Muscle of back (tissue), 11 donors: ENCODE data around the gene HOGA1. TPM values are rescaled to one million over a fixed set of nuclear protein-coding genes. Genes with fewer than 3 reads are reported as not detected.
A peak's percentile ranks its signal among the peaks of the same experiment; 100 is the strongest.
"Not testable (repeated sequence)": the region's sequence is repeated elsewhere in the genome, so short reads cannot be mapped to it uniquely, and the experiment has no call there.

Experiments
- DNase-seq, 3 donors: peaks; one replicate each; pipeline versions ENCODE4 v3.0.0 to v3.0.0-alpha.2; 2013
- polyA plus RNA-seq, 10 donors: library from polyadenylated mRNA; unstranded; fragments of 120-200 nt; gene quantifications; one replicate each; pipeline ENCODE4 v1.2.1, GENCODE V29; 2013; ENCODE audit not compliant: insufficient read length in 10 of 10

HOGA1 gene
- polyA plus RNA-seq, 10 donors = 0.34 to 1.6 (median 0.80) TPM

GRCh38 chr10:97648562-97649404 is 64.6 kb downstream of the HOGA1 start:
- peak; percentile 17 to 90 (median 47) for DNase-seq

DNA sequence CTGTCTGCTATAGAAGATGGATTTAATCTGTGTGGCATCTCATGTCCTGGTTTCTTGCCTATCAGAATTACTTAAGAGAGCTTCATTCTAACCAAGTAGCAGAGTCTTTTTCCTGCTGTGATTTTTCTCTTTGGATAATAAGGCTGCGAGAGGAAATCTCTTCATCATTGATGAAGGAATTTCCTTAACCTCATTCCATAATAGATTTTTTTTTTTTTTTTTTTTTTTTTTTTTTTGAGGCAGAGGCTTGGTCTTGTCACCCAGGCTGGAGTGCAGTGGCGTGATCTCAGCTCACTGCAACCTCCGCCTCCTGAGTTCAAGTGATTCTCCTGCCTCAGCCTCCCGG is 65.2 kb downstream of the HOGA1 start:
- not testable (repeated sequence) for DNase-seq

- DNase-seq = peak in 1 of 3 donors; percentile 19
Observed at GRCh38 chr10:97650726-97651125, 66.5 kb downstream of the HOGA1 start.

DNA sequence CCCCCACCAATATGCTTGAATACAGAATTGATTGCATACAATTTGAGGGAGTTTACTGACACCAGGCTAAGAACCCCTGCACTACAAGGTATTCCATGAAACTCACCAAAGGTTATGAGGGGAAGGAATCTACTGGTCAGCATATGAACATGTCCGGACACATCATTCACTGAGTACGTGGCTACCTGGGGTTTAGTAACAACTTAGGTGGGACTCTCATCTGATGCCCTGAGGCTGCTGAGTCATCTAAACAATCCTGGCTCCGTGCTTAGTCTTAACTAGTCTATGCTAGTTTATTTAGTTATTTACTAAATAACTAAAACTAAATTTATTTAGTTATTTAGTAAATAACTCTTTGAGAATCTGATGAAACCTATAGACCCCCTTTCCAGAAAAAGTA is 67.6 kb downstream of the HOGA1 start:
- no peak for DNase-seq

DNA sequence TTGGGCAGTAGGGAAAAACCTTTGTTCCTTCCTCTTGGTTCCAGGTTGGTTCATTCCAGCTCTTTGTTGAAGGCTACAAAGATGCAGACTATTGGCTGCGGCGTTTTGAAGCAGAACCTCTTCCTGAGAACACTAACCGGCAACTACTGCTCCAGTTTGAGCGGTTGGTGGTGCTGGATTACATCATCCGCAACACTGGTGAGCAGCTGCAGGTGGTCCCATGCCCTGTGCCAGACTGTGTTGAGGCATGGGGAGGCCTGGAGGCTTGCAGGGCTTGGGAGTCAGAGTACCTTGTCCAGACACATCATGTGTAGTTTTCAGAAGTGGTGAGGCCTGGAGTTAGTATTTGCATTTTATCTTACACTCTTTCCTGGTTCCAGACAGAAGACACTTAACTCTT is 72.6 kb downstream of the HOGA1 start:
- DNase-seq = no peak

DNA sequence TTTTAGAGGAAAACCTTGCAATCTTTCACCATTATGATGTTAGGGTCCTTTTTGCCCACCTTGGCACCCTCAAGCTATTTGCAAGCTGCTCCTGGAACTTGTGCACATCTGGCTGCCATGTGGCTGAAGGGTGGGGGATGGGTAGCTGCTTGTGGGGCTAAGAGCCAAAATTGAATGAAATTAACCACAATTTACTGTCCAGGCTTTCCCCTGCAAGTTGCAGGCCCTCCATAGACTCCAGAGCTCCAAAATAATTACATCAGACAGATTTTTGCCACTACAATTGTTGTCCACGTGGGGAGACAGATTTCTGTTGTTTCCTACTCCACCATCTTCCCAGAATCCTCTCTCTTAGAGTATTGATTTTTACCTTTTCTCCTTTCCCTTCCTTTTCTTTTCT is 75.4 kb downstream of the HOGA1 start:
- DNase-seq = no peak

Other genes starting within 250 kb of the HOGA1 start
- 1 to 10 TPM; 2.6 to 5.8 (median 3.7) TPM for gene FRAT2, start 249.7 kb upstream of the HOGA1 start, polyA plus RNA-seq
- gene RRP12, start 183.0 kb upstream of the HOGA1 start, polyA plus RNA-seq = 10 to 100 TPM; 18.5 to 27.3 (median 21.3) TPM
- gene PGAM1, start 158.2 kb upstream of the HOGA1 start, polyA plus RNA-seq = 100 to 1,000 TPM in 9 of 10 donors, 10 to 100 TPM in 1; 90.7 to 151 (median 117) TPM
- 10 to 100 TPM; 25.0 to 32.8 (median 28.5) TPM for gene EXOSC1, start 138.4 kb upstream of the HOGA1 start, polyA plus RNA-seq
- 10 to 100 TPM; 27.2 to 35.5 (median 31.7) TPM for gene ZDHHC16, start 138.2 kb upstream of the HOGA1 start, polyA plus RNA-seq
- gene MMS19, start 86.0 kb upstream of the HOGA1 start, polyA plus RNA-seq = 10 to 100 TPM; 51.9 to 84.9 (median 58.4) TPM
- 10 to 100 TPM; 11.3 to 17.3 (median 14.0) TPM for gene UBTD1, start 85.5 kb upstream of the HOGA1 start, polyA plus RNA-seq
- 10 to 100 TPM in 9 of 10 donors, 1 to 10 TPM in 1; 8.5 to 60.8 (median 27.0) TPM for gene ANKRD2, start 11.6 kb upstream of the HOGA1 start, polyA plus RNA-seq
- gene C10orf62, start 5.3 kb downstream of the HOGA1 start, polyA plus RNA-seq = under 1 TPM in 1 of 10 donors, not detected in 9; 0.17 TPM
- 1 to 10 TPM; 3.7 to 7.6 (median 5.1) TPM for gene MORN4, start 49.1 kb downstream of the HOGA1 start, polyA plus RNA-seq
- gene PI4K2A, start 56.3 kb downstream of the HOGA1 start, polyA plus RNA-seq = 10 to 100 TPM in 2 of 10 donors, 1 to 10 TPM in 8; 8.8 to 12.2 (median 9.3) TPM
- gene AVPI1, start 102.9 kb downstream of the HOGA1 start, polyA plus RNA-seq = 1 to 10 TPM; 3.5 to 6.1 (median 4.7) TPM
- 10 to 100 TPM; 35.2 to 86.5 (median 57.1) TPM for gene MARVELD1, start 129.3 kb downstream of the HOGA1 start, polyA plus RNA-seq
- 10 to 100 TPM in 7 of 10 donors, 1 to 10 TPM in 3; 8.6 to 19.1 (median 11.2) TPM for gene ZFYVE27, start 152.7 kb downstream of the HOGA1 start, polyA plus RNA-seq
- gene SFRP5, start 187.6 kb downstream of the HOGA1 start, polyA plus RNA-seq = 1 to 10 TPM; 1.2 to 2.2 (median 1.4) TPM